ENCODE measurements around the gene CCN2.

DNA sequence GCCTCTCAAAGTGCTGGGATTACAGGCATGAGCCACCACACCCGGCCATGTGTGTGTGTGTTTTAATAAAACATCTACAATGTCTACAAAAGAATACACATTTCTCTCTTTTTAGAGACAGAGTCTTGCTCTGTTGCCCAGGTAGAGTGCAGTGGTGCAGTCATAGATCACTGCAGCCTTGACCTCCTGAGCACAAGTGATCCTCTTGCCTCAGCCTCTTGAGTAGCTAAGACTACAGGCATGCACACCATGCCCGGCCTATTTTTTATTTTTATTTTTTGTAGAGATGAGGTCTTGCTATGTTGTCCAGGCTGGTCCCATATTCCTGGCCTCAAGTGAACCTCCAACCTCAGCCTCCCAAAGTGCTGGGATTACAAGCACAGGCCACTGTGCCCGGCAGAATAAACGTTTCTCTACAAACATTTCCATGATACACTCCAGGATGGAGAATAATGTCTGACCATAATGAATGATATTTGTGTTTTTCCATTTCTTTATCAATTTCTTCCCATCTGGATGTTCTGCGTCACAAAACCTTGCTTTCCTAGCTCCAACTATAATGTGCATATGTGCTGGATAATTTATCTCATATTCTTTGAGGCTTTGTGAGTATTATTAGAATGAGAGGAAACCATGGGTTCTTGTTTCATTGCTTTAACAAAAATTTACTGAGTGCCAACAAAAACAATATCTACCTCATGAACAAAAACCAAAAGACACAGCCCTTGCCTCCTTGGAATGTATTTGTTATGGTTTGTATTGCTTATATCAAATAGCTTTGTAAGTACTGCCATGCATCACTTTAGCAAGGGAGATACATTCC, 28.6 kb upstream of the CCN2 start:
- TF ChIP-seq, protein P1, sequence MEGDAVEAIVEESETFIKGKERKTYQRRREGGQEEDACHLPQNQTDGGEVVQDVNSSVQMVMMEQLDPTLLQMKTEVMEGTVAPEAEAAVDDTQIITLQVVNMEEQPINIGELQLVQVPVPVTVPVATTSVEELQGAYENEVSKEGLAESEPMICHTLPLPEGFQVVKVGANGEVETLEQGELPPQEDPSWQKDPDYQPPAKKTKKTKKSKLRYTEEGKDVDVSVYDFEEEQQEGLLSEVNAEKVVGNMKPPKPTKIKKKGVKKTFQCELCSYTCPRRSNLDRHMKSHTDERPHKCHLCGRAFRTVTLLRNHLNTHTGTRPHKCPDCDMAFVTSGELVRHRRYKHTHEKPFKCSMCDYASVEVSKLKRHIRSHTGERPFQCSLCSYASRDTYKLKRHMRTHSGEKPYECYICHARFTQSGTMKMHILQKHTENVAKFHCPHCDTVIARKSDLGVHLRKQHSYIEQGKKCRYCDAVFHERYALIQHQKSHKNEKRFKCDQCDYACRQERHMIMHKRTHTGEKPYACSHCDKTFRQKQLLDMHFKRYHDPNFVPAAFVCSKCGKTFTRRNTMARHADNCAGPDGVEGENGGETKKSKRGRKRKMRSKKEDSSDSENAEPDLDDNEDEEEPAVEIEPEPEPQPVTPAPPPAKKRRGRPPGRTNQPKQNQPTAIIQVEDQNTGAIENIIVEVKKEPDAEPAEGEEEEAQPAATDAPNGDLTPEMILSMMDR (IDR thresholded peaks at IDR 0.05) = no peak
- no peak for TF ChIP-seq ZFX (IDR thresholded peaks at IDR 0.05; ENCODE audit: borderline replicate concordance)
